OCI-LY1 (cell line): ENCODE measurements around the gene MGST2.
A peak's percentile ranks its signal among the peaks of the same experiment; 100 is the strongest.

Experiments used
- H2AFZ ChIP-seq: fragments of 200-600 bp; sonication (generic), shearing (Covaris generic); 2 replicates; pipeline ENCODE4 v1.6.0; 2014; ENCODE audit warnings: antibody characterized with exemption, mild to moderate bottlenecking, low read length
- H3F3A ChIP-seq: fragments of 200-600 bp; sonication (generic), shearing (Covaris generic); 2 replicates; pipeline ENCODE4 v1.6.0; 2014; ENCODE audit warnings: mild to moderate bottlenecking, antibody characterized with exemption, low read length, moderate library complexity; ENCODE audit not compliant: insufficient read depth
- H3K27ac ChIP-seq: fragments of 200-600 bp; sonication (generic); 2 replicates; pipeline ENCODE4 v1.5.1; 2014; ENCODE audit warnings: low read length, mixed run types, mild to moderate bottlenecking, low read depth; ENCODE audit not compliant: poor library complexity, severe bottlenecking
- H3K27me3 ChIP-seq: fragments of 200-600 bp; sonication (generic); 2 replicates; pipeline ENCODE4 v1.6.0; 2014; ENCODE audit warnings: antibody characterized with exemption, mild to moderate bottlenecking, low read length, moderate library complexity; ENCODE audit not compliant: insufficient read depth
- H3K36me3 ChIP-seq: fragments of 200-600 bp; sonication (generic); 2 replicates; pipeline ENCODE4 v1.6.1; 2014; ENCODE audit warnings: mild to moderate bottlenecking, antibody characterized with exemption, low read length, moderate library complexity, mixed read lengths; ENCODE audit not compliant: insufficient read depth
- H3K4me1 ChIP-seq: fragments of 200-600 bp; sonication (generic); 2 replicates; pipeline ENCODE4 v1.5.1; 2014; ENCODE audit warnings: mild to moderate bottlenecking, low read length, moderate library complexity; ENCODE audit not compliant: insufficient read depth, severe bottlenecking
- H3K4me2 ChIP-seq: fragments of 200-600 bp; sonication (generic), shearing (Covaris generic); 2 replicates; pipeline ENCODE4 v1.6.1; 2014; ENCODE audit warnings: low read length
- H3K4me3 ChIP-seq: fragments of 200-600 bp; sonication (generic); 2 replicates; pipeline ENCODE4 v1.5.1; 2014; ENCODE audit warnings: low read length, low read depth, mild to moderate bottlenecking, mixed read lengths; ENCODE audit not compliant: poor library complexity, severe bottlenecking
- H3K79me2 ChIP-seq: fragments of 200-600 bp; shearing (Covaris generic); 2 replicates; pipeline ENCODE4 v1.6.1; 2016; ENCODE audit warnings: mixed run types, low read length, mixed read lengths; ENCODE audit not compliant: insufficient read depth
- H3K9ac ChIP-seq: fragments of 200-600 bp; sonication (generic), shearing (Covaris generic); 2 replicates; pipeline ENCODE4 v1.6.1; 2014; ENCODE audit warnings: mild to moderate bottlenecking, low read length, mixed read lengths
- H3K9me2 ChIP-seq: fragments of 200-600 bp; sonication (generic), shearing (Covaris generic); 2 replicates; pipeline ENCODE4 v1.6.1; 2014; ENCODE audit warnings: low read depth, mild to moderate bottlenecking, low read length, mixed read lengths
- H3K9me3 ChIP-seq: fragments of 200-600 bp; shearing (Covaris generic); 2 replicates; pipeline ENCODE4 v1.6.1; 2014; ENCODE audit warnings: low read length, mixed read lengths
- H4K20me1 ChIP-seq: fragments of 200-600 bp; sonication (generic), shearing (Covaris generic); 2 replicates; pipeline ENCODE4 v1.6.0; 2016; ENCODE audit warnings: mild to moderate bottlenecking, low read length; ENCODE audit not compliant: insufficient read depth
- CTCF ChIP-seq: fragments of 200-600 bp; sonication (generic), shearing (Covaris generic); IDR thresholded peaks from 2 replicates; pipeline ENCODE4 v1.5.1; 2017; ENCODE audit warnings: mild to moderate bottlenecking, antibody characterized with exemption, low read length, moderate library complexity, mixed read lengths
- EZH2 ChIP-seq: fragments of 200-600 bp; sonication (generic), shearing (Covaris generic); IDR thresholded peaks from 2 replicates; pipeline ENCODE4 v1.8.0; 2017; ENCODE audit warnings: borderline replicate concordance, mixed run types, mild to moderate bottlenecking, antibody characterized with exemption, low read length, moderate library complexity, mixed read lengths

MGST2 gene

GRCh38 chr4:139732991-139733570 is 67.5 kb downstream of the MGST2 start:
- Histone ChIP-seq H3F3A (no peaks in the 10 kb centered on the region), H4K20me1 (no peaks in the 10 kb centered on the region), H3K9ac (no peak overlapping the region), H3K9me3 (no peaks in the 10 kb centered on the region), H3K9me2 (no peaks in the 10 kb centered on the region), H3K4me2 (no peak overlapping the region), H3K36me3 (no peaks in the 10 kb centered on the region), H3K79me2 (no peaks in the 10 kb centered on the region), H2AFZ (no peak overlapping the region), H3K27ac (no peak overlapping the region), H3K4me3 (no peak overlapping the region), H3K27me3 (0 out of 2 replicates have a peak, but pooled peaks cover 4% of the 10 kb centered on the region), H3K4me1 (peaks cover 15% of the 10 kb centered on the region)
- TF ChIP-seq EZH2, result no peak
- no peak for TF ChIP-seq CTCF

GRCh38 chr4:139734201-139734874 is 68.7 kb downstream of the MGST2 start:
- H3K27ac ChIP-seq, result no peak overlapping the region
- no peaks in the 10 kb centered on the region for H3K9me3 ChIP-seq
- peak overlapping the region; percentile 5; the same call in 1 of the 2 replicates for H3K4me2 ChIP-seq

GRCh38 chr4:139734875-139735380 is 69.3 kb downstream of the MGST2 start:
- peak overlapping the region; percentile 4 for H3K4me3 ChIP-seq

More at GRCh38 chr4:139734201-139734874, 68.7 kb downstream of the MGST2 start:
- TF ChIP-seq EZH2 (no peak), CTCF (no peak)
- Histone ChIP-seq H3K4me3 (peak overlapping the region; percentile 4), H2AFZ (no peak overlapping the region), H4K20me1 (no peaks in the 10 kb centered on the region), H3K36me3 (no peaks in the 10 kb centered on the region), H3K27me3 (0 out of 2 replicates have a peak, but pooled peaks cover 4% of the 10 kb centered on the region), H3K9ac (no peak overlapping the region), H3K9me2 (no peaks in the 10 kb centered on the region), H3K4me1 (peaks cover 15% of the 10 kb centered on the region), H3K79me2 (no peaks in the 10 kb centered on the region), H3F3A (no peaks in the 10 kb centered on the region)

More at GRCh38 chr4:139734875-139735380, 69.3 kb downstream of the MGST2 start:
- Histone ChIP-seq H3K27ac (no peak overlapping the region), H3K36me3 (no peaks in the 10 kb centered on the region), H3K79me2 (no peaks in the 10 kb centered on the region), H3K9ac (no peak overlapping the region), H3F3A (no peaks in the 10 kb centered on the region), H3K4me2 (peak overlapping the region; percentile 5; the same call in 1 of the 2 replicates), H3K9me2 (no peaks in the 10 kb centered on the region), H3K4me1 (peaks cover 15% of the 10 kb centered on the region), H4K20me1 (no peaks in the 10 kb centered on the region), H2AFZ (no peak overlapping the region), H3K9me3 (no peaks in the 10 kb centered on the region), H3K27me3 (0 out of 2 replicates have a peak, but pooled peaks cover 4% of the 10 kb centered on the region)
- TF ChIP-seq EZH2 (no peak), CTCF (peak; percentile 54)
